PC-3 (cell line): ENCODE results near the gene CHID1. TPM values are rescaled to one million over a fixed set of nuclear protein-coding genes. Genes with fewer than 3 reads are reported as not detected.

ENCODE experiments used
- ATAC-seq: fragments of 200-7000 bp; cut with Tn5 transposase; 2 replicates; pipeline ENCODE4 v1.9.1; 2020; ENCODE audit warnings: mild to moderate bottlenecking, moderate library complexity
- BruUV-seq: library from RNA; stranded (reverse); fragments of 400-500 nt; replicated peaks from 2 replicates; lab custom pipeline; 2021; lab: Mats Ljungman, UMichigan
- CTCF ChIA-PET: fragments of 300-600 bp; sonication (Branson Sonifier 250); formaldehyde crosslinking; loops from one replicate; lab custom pipeline; 2022; ENCODE audit warnings: antibody characterized with exemption; lab: Charles Lee
- POLR2A ChIA-PET: fragments of 300-600 bp; sonication (Branson Sonifier 250); formaldehyde crosslinking; loops from one replicate; lab custom pipeline; 2022; ENCODE audit warnings: antibody characterized with exemption; ENCODE audit not compliant: unreplicated experiment; lab: Charles Lee
- DNase-seq: peaks from one replicate; pipeline ENCODE4 v3.0.0-alpha.2; 2015
- H2AFZ ChIP-seq: fragments of 300-600 bp; sonication (generic); 2 replicates; pipeline ENCODE4 v1.6.0; 2016; ENCODE audit warnings: antibody characterized with exemption, low read length
- H3F3A ChIP-seq: fragments of 300-600 bp; sonication (generic); one replicate; pipeline ENCODE4 v1.6.0; 2017; ENCODE audit warnings: antibody characterized with exemption, low read length, control low read depth, mild to moderate bottlenecking; ENCODE audit not compliant: unreplicated experiment
- H3K27ac ChIP-seq: fragments of 300-600 bp; sonication (generic); 2 replicates; pipeline ENCODE4 v1.5.1; 2016; ENCODE audit warnings: mild to moderate bottlenecking, low read length
- H3K27me3 ChIP-seq: fragments of 300-600 bp; sonication (generic); 2 replicates; pipeline ENCODE4 v1.6.1; 2016; ENCODE audit warnings: low read length, mixed read lengths
- H3K36me3 ChIP-seq: fragments of 300-600 bp; sonication (generic); 2 replicates; pipeline ENCODE4 v1.6.1; 2016; ENCODE audit warnings: low read depth, mixed run types, low read length, mixed read lengths
- H3K4me1 ChIP-seq: fragments of 300-600 bp; sonication (generic); 2 replicates; pipeline ENCODE4 v1.5.1; 2016; ENCODE audit warnings: low read length; ENCODE audit not compliant: insufficient read depth
- H3K4me2 ChIP-seq: fragments of 300-600 bp; sonication (generic); 2 replicates; pipeline ENCODE4 v1.6.0; 2016; ENCODE audit warnings: low read length
- H3K4me3 ChIP-seq: fragments of 300-600 bp; sonication (generic); 2 replicates; pipeline ENCODE4 v1.5.1; 2016; ENCODE audit warnings: mild to moderate bottlenecking, low read length, mixed read lengths
- H3K79me2 ChIP-seq: fragments of 300-600 bp; sonication (generic); 2 replicates; pipeline ENCODE4 v1.6.1; 2017; ENCODE audit warnings: low read length, mixed read lengths
- H3K9ac ChIP-seq: fragments of 300-600 bp; sonication (generic); 2 replicates; pipeline ENCODE4 v1.6.0; 2016; ENCODE audit warnings: mild to moderate bottlenecking, low read length
- H3K9me2 ChIP-seq: fragments of 300-600 bp; sonication (generic); replicated peaks from 2 replicates; pipeline ENCODE4 v1.6.1; 2016; ENCODE audit warnings: mixed run types, low read length, mixed read lengths
- H3K9me3 ChIP-seq: fragments of 300-600 bp; sonication (generic); 2 replicates; pipeline ENCODE4 v1.6.1; 2016; ENCODE audit warnings: low read length, mixed read lengths
- H4K20me1 ChIP-seq: fragments of 300-600 bp; sonication (generic); 2 replicates; pipeline ENCODE4 v1.6.1; 2016; ENCODE audit warnings: low read length, mixed read lengths
- CTCF ChIP-seq: fragments of 300-600 bp; sonication (generic); conservative IDR thresholded peaks from 2 replicates; pipeline ENCODE4 v1.5.1; 2017; ENCODE audit warnings: antibody characterized with exemption, low read depth, mild to moderate bottlenecking, low read length
- EZH2 ChIP-seq: fragments of 300-600 bp; sonication (generic); IDR thresholded peaks from one replicate; pipeline ENCODE4 v1.6.1; 2017; ENCODE audit warnings: antibody characterized with exemption, mild to moderate bottlenecking, low read length; ENCODE audit not compliant: unreplicated experiment
- EZH2phosphoT487 ChIP-seq: fragments of 300-600 bp; sonication (generic); IDR thresholded peaks from 2 replicates; pipeline ENCODE4 v1.6.1; 2018; ENCODE audit warnings: mild to moderate bottlenecking, antibody characterized with exemption, low read length, borderline replicate concordance
- intact Hi-C: fragments of 100-400 bp; cut with micrococcal nuclease; formaldehyde crosslinking; loops from 2 replicates; pipeline ENCODE4 v1.9.0; 2023
- total RNA-seq: library from RNA; depleted of rRNA; stranded (reverse); fragments of >200 nt; gene quantifications from 2 replicates; pipeline ENCODE4 v1.2.3, GENCODE V29; 2014

Gene CHID1
- total RNA-seq, 1 experiment from 2014 or later: 70.2 TPM

GRCh38 chr11:871472-871871 lies 39.1 kb downstream of the CHID1 start:
- DNase-seq: no peak
- Histone ChIP-seq H2AFZ (no peak overlapping the region), H3K79me2 (no peaks in the 10 kb centered on the region), H3K27me3 (no peaks in the 10 kb centered on the region), H4K20me1 (no peaks in the 10 kb centered on the region), H3K4me2 (no peak overlapping the region), H3K9ac (no peak overlapping the region), H3K4me1 (no peaks in the 10 kb centered on the region), H3K9me3 (no peaks in the 10 kb centered on the region), H3F3A (no peaks in the 10 kb centered on the region), H3K36me3 (no peaks in the 10 kb centered on the region), H3K9me2 (no peaks in the 10 kb centered on the region), H3K4me3 (no peak overlapping the region), H3K27ac (no peak overlapping the region)
- intact Hi-C loops: no loop called here
- POLR2A ChIA-PET: no interaction called here
- TF ChIP-seq EZH2: no peak
- TF ChIP-seq CTCF: no peak
- no peak for TF ChIP-seq EZH2phosphoT487
- CTCF ChIA-PET: no interaction called here
- BruUV-seq: no TSS peak
- ATAC-seq: no peak

GRCh38 chr11:870418-870817 lies 40.2 kb downstream of the CHID1 start:
- Histone ChIP-seq H4K20me1 (no peaks in the 10 kb centered on the region), H3F3A (no peaks in the 10 kb centered on the region), H3K4me3 (no peak overlapping the region), H3K27me3 (no peaks in the 10 kb centered on the region), H3K9ac (no peak overlapping the region), H3K79me2 (no peaks in the 10 kb centered on the region), H2AFZ (no peak overlapping the region), H3K27ac (no peak overlapping the region), H3K9me3 (no peaks in the 10 kb centered on the region), H3K4me1 (no peaks in the 10 kb centered on the region), H3K4me2 (no peak overlapping the region), H3K9me2 (no peaks in the 10 kb centered on the region), H3K36me3 (no peaks in the 10 kb centered on the region)
- POLR2A ChIA-PET: no interaction called here
- CTCF ChIA-PET: interaction anchor here (0.7 kb wide), 1 partner anchor 181 kb away, joined by 5 read pairs; no protein-coding TSS in a partner anchor
- intact Hi-C loops: no loop called here
- no TSS peak for BruUV-seq
- no peak for ATAC-seq
- no peak for DNase-seq
- TF ChIP-seq EZH2: no peak
- no peak for TF ChIP-seq EZH2phosphoT487
- TF ChIP-seq CTCF: no peak

DNA sequence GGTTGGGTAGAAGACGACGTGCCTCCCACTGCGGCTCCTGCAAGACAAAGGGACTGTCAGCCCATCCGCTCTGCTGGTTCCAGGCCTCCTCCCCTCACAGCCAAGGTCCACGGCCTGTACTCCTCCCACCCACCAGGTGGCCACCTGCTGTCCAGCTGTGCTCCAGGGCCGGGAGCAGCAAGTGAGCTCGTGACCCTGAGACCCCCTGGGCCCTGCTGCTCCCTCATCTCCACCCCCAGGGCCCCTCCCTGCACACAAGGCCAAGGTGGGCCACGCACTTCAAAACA lies 40.5 kb downstream of the CHID1 start:
- Histone ChIP-seq H2AFZ (no peak overlapping the region), H3K79me2 (no peaks in the 10 kb centered on the region), H3K4me1 (no peaks in the 10 kb centered on the region), H4K20me1 (no peaks in the 10 kb centered on the region), H3K4me2 (no peak overlapping the region), H3K4me3 (no peak overlapping the region), H3K27me3 (no peaks in the 10 kb centered on the region), H3K9me3 (no peaks in the 10 kb centered on the region), H3K36me3 (no peaks in the 10 kb centered on the region), H3K9me2 (no peaks in the 10 kb centered on the region), H3F3A (no peaks in the 10 kb centered on the region), H3K9ac (no peak overlapping the region), H3K27ac (no peak overlapping the region)
- BruUV-seq: no TSS peak
- peak; percentile 27 for DNase-seq
- POLR2A ChIA-PET: no interaction called here
- intact Hi-C loops: no loop called here
- ATAC-seq: peak; percentile 36
- CTCF ChIA-PET: interaction anchor here (0.7 kb wide), 1 partner anchor 181 kb away, joined by 5 read pairs; no protein-coding TSS in a partner anchor
- TF ChIP-seq EZH2phosphoT487 (no peak), CTCF (peak; percentile 40)
